ENCODE data around the gene TRIM54.

DNA sequence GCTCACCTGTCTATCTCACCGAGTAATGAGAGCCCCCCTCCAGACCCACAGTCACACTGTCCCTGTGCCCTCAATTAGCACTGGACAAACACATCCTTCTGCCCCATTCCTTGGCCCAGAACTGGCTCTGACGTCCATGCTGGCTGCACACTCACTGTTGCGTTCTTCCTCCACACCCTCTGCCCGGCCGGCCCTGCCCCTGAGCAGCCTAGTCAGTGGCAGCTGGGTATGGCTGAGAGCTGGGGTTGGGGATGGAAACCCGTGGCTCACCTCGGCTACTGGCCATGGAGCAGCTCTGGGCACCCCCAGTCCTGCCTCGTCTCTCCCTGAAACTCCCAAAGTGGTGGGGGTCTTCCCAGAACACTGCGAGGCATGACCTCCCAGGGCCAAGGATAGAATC lies 32.5 kb downstream of the TRIM54 start:
- TF ChIP-seq, protein P1, sequence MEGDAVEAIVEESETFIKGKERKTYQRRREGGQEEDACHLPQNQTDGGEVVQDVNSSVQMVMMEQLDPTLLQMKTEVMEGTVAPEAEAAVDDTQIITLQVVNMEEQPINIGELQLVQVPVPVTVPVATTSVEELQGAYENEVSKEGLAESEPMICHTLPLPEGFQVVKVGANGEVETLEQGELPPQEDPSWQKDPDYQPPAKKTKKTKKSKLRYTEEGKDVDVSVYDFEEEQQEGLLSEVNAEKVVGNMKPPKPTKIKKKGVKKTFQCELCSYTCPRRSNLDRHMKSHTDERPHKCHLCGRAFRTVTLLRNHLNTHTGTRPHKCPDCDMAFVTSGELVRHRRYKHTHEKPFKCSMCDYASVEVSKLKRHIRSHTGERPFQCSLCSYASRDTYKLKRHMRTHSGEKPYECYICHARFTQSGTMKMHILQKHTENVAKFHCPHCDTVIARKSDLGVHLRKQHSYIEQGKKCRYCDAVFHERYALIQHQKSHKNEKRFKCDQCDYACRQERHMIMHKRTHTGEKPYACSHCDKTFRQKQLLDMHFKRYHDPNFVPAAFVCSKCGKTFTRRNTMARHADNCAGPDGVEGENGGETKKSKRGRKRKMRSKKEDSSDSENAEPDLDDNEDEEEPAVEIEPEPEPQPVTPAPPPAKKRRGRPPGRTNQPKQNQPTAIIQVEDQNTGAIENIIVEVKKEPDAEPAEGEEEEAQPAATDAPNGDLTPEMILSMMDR (conservative IDR thresholded peaks at IDR 0.05; ENCODE audit: low read length), result no peak
- TF ChIP-seq EZH2phosphoT487 (IDR thresholded peaks at IDR 0.05; ENCODE audit: borderline replicate concordance), result no peak
